Colonic mucosa (tissue), 4 donors: ENCODE data around the gene TMEFF1. TPM values are rescaled to one million over a fixed set of nuclear protein-coding genes. Genes with fewer than 3 reads are reported as not detected.

Experiments used
- DNase-seq: peaks from one replicate; pipeline ENCODE4 v3.0.0-alpha.2; 2020
- H3K27ac ChIP-seq: fragments of 200-600 bp; one replicate; pipeline ENCODE4 v1.8.0; 2021
- H3K27me3 ChIP-seq: fragments of 200-600 bp; one replicate; pipeline ENCODE4 v1.8.0; 2021
- H3K36me3 ChIP-seq: fragments of 200-600 bp; one replicate; pipeline ENCODE4 v1.8.0; 2021
- H3K4me1 ChIP-seq: fragments of 200-600 bp; one replicate; pipeline ENCODE4 v1.8.0; 2021; ENCODE audit warnings: mild to moderate bottlenecking
- H3K4me3 ChIP-seq: fragments of 200-600 bp; one replicate; pipeline ENCODE4 v1.8.0; 2021
- H3K9ac ChIP-seq, 2 donors: one replicate each; pipeline ENCODE4 v1.7.0; 2013; ENCODE audit warnings: control low read depth in 2 of 2, low read depth in 2 of 2, low read length in 2 of 2
- H3K9me3 ChIP-seq: fragments of 200-600 bp; one replicate; pipeline ENCODE4 v1.8.0; 2021
- intact Hi-C: fragments of 100-400 bp; cut with DNase I; formaldehyde crosslinking; loops from one replicate; pipeline ENCODE4 v1.14.1; 2022
- total RNA-seq, 2 donors: library from RNA; stranded (reverse); fragmentation: NEBNext Ultra II Directional in 1 of 2; extraction: Animal tissue kit (Norgen Biotek cat#: 25700) in 1 of 2; gene quantifications; one replicate each; pipeline ENCODE4 v1.2.1, GENCODE V29; 2021
- TF ChIP-seq, protein P1 (sequence below): fragments of 200-600 bp; IDR thresholded peaks from one replicate; pipeline ENCODE4 v1.8.0; 2022; ENCODE audit warnings: antibody characterized with exemption, mild to moderate bottlenecking
- donor health status: healthy.
- donor health status: DM: no; HTN: no; CAD: no.
- donor health status: DM: no; HTN: no; CAD: no.

The TMEFF1 gene
- total RNA-seq, 2 donors from 2014 or later = 0.27 TPM; not detected in 1

DNA sequence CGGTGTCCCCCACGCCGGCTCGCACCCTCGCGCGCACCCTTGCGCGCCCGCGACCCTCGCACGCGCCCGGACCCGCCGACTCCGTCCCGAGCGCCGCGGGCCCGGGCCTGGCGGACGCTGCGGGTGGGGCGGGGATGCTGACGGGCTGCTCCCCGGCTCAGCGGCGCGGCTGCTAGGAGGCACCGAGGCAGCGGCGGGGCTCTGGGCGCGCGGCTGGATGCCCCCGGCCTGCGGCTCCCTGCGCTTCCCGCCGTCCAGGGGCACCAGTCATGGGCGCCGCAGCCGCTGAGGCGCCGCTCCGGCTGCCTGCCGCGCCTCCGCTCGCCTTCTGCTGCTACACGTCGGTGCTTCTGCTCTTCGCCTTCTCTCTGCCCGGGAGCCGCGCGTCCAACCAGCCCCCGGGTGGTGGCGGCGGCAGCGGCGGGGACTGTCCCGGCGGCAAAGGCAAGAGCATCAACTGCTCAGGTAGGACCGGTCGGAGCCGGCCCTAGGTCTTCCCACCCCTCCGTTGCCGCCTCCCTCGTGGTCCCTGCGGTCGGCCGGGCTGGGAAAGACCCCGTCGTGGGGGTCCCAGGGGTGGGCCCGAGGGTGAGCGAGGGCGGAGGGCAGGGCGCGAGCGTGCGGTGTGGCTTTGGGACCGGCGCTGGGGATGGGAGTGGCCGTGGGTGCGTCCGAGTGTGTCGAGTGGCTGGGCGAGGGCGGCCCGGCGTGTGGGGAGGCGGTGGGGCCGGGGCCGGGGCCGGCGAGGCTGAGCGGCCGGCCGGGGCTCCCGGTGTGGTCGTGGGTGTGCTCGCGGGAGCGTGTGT lies 530 bp downstream of the TMEFF1 start:
- Histone ChIP-seq H3K9me3 (no peaks in the 10 kb centered on the region), H3K27me3 (peaks cover 18% of the 10 kb centered on the region), H3K9ac (peak overlapping the region in 1 of 2 donors; percentile 56), H3K27ac (no peak overlapping the region), H3K4me3 (peak overlapping the region; percentile 50), H3K4me1 (no peaks in the 10 kb centered on the region), H3K36me3 (no peaks in the 10 kb centered on the region)
- intact Hi-C loops = no loop called here
- TF ChIP-seq, protein P1, sequence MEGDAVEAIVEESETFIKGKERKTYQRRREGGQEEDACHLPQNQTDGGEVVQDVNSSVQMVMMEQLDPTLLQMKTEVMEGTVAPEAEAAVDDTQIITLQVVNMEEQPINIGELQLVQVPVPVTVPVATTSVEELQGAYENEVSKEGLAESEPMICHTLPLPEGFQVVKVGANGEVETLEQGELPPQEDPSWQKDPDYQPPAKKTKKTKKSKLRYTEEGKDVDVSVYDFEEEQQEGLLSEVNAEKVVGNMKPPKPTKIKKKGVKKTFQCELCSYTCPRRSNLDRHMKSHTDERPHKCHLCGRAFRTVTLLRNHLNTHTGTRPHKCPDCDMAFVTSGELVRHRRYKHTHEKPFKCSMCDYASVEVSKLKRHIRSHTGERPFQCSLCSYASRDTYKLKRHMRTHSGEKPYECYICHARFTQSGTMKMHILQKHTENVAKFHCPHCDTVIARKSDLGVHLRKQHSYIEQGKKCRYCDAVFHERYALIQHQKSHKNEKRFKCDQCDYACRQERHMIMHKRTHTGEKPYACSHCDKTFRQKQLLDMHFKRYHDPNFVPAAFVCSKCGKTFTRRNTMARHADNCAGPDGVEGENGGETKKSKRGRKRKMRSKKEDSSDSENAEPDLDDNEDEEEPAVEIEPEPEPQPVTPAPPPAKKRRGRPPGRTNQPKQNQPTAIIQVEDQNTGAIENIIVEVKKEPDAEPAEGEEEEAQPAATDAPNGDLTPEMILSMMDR = no peak
- peak; percentile 19 for DNase-seq

DNA sequence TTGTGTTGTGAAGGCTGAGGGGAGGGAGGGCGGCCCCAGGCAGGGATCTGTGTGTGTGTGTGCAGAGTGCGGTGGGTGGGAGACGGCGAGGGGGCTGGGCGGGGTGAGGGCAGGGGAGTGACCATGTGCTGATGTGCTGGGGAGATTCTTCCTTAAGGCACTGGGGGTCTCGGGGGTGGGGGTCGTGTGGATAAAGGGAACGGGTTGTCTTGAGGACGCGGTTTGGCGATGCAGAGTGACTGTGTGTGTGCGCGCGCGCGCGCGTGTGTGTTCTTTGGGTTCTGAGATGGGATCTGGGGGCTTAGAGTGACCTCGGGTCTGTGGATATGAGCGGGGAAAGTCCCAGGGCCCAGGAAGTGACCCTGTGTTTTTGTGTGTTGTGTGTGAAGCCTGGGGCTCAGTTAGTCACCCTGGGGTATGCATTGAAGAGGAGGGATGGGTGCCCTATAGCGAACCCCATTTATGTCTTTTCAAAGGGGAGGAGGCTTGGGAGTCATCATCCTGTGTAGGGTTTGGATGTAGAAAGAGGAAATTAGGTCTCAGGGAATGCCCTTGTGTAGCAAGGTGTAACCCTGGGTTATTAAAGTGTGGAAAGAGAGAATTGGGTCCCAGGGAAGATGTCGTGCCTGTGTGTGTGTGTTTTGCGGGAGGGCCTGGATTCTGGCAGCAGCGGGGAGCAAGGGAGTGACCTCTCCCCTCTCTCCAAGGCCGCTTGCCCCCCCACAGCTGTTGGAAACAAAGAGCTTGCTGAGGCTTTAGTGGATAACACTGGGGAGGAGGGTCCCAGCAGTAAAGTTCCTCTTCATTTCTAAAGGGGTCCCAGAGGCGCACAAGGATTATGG lies 1.4 kb downstream of the TMEFF1 start:
- Histone ChIP-seq H3K4me3 (peak overlapping the region; percentile 50), H3K9me3 (no peaks in the 10 kb centered on the region), H3K36me3 (no peaks in the 10 kb centered on the region), H3K4me1 (no peaks in the 10 kb centered on the region), H3K27me3 (peaks cover 18% of the 10 kb centered on the region), H3K9ac (no peak overlapping the region), H3K27ac (no peak overlapping the region)
- TF ChIP-seq, protein P1 = no peak
- intact Hi-C loops = no loop called here
- DNase-seq = no peak

DNA sequence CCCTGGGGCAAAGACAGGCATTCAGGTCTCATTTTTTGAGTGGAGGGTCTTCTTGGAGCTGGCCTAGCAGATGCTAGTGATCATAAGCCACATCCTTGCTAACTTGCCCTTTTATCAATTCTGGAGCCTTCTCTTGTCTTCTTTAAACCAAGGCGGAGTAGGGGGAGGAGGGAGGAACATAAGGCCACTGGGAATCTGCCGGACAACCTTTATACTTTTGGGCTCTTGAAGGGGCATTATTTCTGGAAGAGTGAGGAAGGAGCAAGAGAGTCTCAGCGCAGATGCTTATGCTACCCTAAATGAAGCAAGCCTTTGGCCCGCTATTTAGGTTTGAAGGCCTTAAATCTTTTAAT lies 2.0 kb downstream of the TMEFF1 start:
- no peaks in the 10 kb centered on the region for H3K36me3 ChIP-seq
- H3K4me1 ChIP-seq = no peaks in the 10 kb centered on the region
- H3K4me3 ChIP-seq = no peak overlapping the region
- no peak for DNase-seq
- intact Hi-C loops = no loop called here
- TF ChIP-seq, protein P1 = no peak
- H3K9ac ChIP-seq = no peak overlapping the region
- H3K9me3 ChIP-seq = no peaks in the 10 kb centered on the region
- H3K27ac ChIP-seq = no peak overlapping the region
- peaks cover 18% of the 10 kb centered on the region for H3K27me3 ChIP-seq

DNA sequence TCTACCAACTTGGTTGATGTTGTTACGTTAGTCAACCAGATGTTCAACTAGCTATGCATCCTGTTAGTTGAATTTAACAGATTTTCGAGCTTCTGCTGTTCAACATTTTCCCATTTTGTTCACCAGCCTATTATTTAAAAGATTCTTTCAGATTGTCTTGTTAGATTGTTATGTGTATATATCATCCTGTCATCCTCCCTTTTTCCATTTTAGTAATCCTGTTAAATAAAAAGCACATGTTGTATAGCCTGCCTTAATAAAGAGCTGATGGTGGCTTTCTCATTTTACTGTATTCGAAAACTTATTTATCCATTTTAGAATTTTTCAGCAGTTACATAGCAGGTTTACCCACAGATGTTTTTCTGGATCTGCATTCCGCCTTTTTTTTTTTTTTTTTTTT lies 4.3 kb downstream of the TMEFF1 start:
- TF ChIP-seq, protein P1 = no peak
- Histone ChIP-seq H3K36me3 (no peaks in the 10 kb centered on the region), H3K9me3 (no peaks in the 10 kb centered on the region), H3K4me1 (no peaks in the 10 kb centered on the region), H3K4me3 (no peak overlapping the region), H3K27me3 (peaks cover 18% of the 10 kb centered on the region), H3K9ac (no peak overlapping the region), H3K27ac (no peak overlapping the region)
- intact Hi-C loops = no loop called here
- no peak for DNase-seq

DNA sequence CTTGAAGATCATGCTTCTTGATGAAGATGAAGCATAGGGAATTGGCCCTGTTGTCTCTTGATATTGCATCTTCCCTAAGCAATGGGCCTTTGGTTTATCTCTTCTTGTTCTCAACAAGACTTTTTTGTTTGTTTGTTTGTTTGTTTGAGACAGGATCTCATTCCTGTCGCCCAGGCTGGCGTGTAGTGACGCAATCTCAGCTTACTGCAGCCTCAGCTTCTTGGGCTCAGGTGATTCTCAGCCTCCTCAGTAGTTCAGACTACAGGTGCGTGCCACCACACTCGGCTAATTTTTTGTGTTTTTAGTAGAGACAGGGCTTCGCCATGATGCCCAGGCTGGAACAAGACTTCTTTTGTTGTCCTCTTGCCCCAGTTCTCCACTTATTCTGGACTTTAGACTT lies 5.2 kb downstream of the TMEFF1 start:
- Histone ChIP-seq H3K27ac (no peak overlapping the region), H3K9ac (no peak overlapping the region), H3K36me3 (no peaks in the 10 kb centered on the region), H3K4me3 (no peak overlapping the region), H3K27me3 (peaks cover 14% of the 10 kb centered on the region), H3K9me3 (no peaks in the 10 kb centered on the region), H3K4me1 (no peaks in the 10 kb centered on the region)
- DNase-seq = no peak
- TF ChIP-seq, protein P1 = no peak
- intact Hi-C loops = no loop called here
